OCI-LY1 (cell line): ENCODE results near the gene NOL8.

Source experiments
- EZH2 ChIP-seq: fragments of 200-600 bp; sonication (generic), shearing (Covaris generic); IDR thresholded peaks from 2 replicates; pipeline ENCODE4 v1.8.0; 2017; ENCODE audit warnings: borderline replicate concordance, mixed run types, mild to moderate bottlenecking, antibody characterized with exemption, low read length, moderate library complexity, mixed read lengths
- TF ChIP-seq, protein P1 (sequence below): fragments of 200-600 bp; sonication (generic), shearing (Covaris generic); IDR thresholded peaks from 2 replicates; pipeline ENCODE4 v1.5.1; 2017; ENCODE audit warnings: mild to moderate bottlenecking, antibody characterized with exemption, low read length, moderate library complexity, mixed read lengths

DNA sequence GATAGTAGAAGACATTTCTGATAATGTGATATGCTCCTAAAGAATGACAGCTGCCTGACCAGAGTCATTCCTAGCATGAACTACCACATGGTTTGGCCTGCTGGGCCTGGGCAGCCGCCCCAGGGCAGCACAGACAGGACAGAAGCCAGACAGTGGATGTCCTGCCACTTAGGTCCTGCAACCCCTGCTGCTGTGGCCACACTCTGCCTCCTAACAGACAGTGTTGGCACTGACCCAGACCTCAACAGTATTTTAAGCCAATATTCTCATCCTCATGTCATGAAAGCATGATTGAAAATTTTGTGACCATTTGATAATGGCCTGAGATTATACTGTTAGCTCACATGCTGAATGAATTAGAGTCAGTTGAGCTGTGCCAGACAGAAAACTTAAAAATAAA is 16.4 kb upstream of the NOL8 start:
- TF ChIP-seq, protein P1, sequence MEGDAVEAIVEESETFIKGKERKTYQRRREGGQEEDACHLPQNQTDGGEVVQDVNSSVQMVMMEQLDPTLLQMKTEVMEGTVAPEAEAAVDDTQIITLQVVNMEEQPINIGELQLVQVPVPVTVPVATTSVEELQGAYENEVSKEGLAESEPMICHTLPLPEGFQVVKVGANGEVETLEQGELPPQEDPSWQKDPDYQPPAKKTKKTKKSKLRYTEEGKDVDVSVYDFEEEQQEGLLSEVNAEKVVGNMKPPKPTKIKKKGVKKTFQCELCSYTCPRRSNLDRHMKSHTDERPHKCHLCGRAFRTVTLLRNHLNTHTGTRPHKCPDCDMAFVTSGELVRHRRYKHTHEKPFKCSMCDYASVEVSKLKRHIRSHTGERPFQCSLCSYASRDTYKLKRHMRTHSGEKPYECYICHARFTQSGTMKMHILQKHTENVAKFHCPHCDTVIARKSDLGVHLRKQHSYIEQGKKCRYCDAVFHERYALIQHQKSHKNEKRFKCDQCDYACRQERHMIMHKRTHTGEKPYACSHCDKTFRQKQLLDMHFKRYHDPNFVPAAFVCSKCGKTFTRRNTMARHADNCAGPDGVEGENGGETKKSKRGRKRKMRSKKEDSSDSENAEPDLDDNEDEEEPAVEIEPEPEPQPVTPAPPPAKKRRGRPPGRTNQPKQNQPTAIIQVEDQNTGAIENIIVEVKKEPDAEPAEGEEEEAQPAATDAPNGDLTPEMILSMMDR: no peak
- TF ChIP-seq EZH2: no peak
